Measurements from ENCODE around the gene GPR139.

Gene GPR139

DNA sequence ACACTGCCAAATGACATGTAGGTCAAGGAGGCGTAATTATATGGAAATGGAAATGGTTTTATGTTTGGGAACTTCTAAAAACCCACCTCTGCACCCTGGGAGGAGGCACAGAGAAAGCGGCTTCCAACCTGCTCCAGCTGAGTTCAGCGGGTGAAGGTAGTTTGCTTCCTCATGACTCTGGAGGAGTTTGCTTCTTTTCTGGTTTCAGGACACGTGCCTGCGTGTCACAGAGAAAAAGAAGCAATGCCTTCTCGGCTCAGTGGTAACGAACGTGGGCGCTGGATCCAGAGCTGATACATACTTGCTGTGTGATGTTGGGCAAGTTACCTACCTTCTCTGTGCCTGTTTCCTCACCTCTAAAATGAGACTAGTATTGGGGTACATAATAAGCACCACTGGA lies 22.1 kb downstream of the GPR139 start:
- no peak for FAIRE-seq

DNA sequence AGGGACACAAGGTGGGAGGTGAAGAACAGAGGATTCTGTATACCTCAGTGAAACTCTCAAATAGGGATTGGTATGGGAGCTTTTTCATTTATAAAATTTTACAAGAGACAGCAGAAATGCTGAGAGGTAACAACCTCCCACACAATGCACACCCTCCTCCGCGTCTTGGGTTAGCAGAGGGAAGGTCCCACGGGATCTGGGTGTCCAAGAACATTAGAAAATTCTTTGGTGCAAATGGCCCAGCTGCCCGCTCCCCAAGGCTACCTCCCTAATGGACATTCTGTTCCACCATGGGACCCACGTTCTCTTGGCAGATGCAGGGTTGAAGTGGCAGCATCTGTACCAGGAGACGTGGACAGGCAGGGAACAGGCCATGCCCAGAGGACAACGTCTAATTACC lies 22.5 kb downstream of the GPR139 start:
- no peak for FAIRE-seq

DNA sequence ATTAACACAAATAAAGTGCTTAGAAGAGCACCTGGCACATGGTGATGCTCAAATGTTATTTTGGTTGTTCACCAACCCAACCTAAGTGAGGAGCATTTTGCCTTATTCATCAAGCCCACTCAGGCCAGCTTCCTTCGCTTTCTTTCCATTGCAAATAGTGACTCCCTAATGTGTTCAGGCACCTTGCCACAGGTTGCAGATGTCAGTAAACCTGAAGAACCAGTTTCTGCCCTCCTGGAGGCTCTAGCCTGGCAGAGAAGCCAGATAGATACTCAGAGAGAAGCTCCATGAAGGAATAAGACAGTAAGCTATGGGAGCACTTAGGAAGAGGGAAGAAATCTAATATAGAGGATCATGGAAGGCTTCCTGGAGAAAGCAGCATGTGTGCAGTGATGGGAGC lies 23.9 kb downstream of the GPR139 start:
- no peak for FAIRE-seq

DNA sequence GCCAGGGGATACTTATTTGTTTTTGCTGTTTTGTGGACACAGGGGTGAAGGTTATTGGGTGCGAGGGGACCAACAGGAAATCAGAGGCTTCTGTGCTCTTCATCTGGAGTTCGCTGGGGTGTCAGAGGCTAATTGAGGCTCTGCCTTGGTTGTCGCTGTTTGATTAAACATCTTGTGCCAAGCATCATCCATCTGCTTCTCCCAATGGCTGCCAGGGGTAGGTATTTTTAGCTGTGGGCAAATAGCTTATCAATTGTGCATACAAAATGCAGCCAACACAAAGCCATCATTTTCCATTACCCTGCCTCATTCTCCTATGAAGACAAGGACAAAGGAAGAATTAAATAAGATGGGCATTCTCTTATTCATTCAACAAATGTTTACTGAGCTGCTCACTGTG lies 27.8 kb downstream of the GPR139 start:
- FAIRE-seq, result no peak

DNA sequence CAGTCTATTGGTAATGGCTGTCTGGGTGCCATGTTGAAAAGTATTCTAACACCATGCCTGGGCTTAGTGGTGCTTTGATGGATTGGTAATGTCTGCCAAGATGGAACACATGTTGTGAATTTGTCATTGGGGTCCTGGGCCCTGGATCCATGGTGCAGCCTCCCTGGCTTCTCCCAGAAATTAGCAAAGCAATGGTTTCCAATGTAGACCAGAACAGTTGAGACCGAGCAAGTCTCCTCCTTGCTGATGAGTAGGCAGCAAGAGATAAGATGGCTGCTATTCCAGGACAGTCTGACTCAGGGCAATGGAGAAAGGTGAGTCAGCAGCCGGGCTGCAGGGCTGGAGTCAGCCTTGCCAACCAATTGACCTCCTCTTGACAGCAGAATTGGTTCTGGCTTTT lies 30.8 kb downstream of the GPR139 start:
- FAIRE-seq, result no peak

DNA sequence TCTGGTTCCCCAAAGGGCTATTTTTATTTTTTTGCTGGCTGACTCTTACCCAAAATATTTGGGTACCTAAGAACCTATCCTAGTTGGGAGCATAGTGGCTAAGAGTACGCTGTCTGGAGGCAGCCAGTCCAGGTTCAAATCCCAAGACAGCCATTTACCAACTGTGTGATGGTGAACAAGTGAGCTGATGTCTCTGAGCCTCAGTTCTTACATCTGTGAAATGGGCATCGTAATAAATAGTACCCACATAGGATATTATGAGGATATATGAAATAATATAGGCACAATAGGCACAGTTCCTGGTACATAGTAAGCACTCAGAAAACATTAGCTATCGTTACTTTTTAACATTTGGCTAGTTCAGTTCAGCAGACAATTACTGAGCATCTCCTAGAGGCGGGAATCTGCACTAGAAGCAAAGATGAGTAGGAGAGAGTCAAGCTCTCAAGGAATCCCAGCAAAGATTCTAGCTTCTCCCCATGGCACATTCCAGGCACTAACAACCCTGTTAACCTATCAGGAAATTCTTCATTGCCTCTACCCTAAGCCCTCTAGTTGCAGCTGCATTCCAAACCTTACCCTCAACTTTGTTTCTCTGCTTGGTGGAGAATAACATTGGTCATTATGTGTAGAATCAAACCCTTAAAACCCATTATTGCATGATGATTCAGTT lies 31.6 kb downstream of the GPR139 start:
- no peak for FAIRE-seq

DNA sequence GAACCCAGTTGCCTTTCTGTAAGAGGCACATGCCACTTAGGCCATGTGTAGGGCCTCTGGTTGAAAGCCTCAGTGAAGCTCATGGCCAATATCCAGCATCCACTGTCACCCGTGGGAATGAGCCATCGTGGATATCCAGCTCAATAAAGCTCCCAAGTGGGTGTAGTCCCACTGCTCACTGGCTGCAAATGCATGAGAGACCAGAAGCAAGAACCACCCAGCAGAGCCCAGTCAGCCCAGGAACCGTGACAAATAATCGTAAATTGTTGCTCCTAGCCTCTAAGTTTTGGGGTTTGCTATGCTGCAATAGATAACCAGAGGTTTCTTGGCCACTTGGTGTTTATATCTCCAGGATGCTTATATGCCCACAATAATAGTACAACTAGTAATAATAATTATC lies 33.7 kb downstream of the GPR139 start:
- no peak for FAIRE-seq

DNA sequence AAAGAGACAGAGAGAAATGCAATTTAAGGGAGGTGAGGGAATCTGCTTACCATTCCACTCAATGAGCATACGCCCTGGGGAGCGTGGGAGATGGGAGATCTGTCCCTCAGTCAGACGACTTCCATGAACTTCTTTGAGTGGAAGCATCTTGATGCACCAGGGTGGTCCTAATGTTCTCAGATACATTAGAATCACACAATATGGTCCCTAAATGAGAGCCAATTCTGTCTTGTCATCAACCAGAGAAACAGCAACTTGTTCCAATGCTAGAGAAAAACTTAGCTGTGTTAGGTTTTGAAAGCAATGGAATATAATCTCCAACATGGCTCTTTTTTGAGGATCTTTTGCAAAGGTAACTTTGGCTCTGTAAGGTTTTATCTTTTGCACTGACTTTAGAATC lies 44.1 kb downstream of the GPR139 start:
- FAIRE-seq, result no peak

DNA sequence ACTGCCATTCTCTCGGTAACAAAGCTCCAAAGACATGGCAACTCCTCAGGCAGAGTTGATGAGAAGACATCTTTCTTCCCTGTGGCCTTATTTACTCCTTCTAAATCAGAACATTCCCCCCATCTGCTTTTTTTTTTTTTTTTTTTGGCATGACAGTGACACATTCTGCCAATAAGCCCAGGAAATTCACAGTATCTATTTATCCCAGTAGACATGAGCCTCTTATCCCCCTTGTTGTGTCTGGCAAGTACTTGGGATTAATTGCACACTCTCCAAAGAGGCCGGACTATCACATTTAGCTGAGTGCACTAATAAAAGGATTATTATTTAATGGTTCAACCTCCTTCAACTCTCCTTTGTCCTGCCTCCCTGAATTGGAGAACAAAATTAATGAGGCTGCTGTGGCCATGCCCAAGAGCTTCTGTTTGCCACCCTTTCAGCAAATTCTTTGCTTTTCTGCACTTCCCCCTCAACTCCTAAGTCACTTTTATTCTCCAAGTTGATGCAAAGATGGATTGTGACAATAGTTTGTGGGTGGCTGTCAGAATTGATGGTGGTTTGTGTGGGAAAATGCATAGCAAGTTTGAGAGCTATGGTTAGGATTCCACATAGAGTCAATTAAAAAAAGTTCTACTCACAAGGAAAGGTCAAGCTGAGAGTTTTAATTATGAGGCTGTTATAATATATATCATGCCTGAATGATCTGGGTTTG lies 47.2 kb downstream of the GPR139 start:
- FAIRE-seq, result no peak

DNA sequence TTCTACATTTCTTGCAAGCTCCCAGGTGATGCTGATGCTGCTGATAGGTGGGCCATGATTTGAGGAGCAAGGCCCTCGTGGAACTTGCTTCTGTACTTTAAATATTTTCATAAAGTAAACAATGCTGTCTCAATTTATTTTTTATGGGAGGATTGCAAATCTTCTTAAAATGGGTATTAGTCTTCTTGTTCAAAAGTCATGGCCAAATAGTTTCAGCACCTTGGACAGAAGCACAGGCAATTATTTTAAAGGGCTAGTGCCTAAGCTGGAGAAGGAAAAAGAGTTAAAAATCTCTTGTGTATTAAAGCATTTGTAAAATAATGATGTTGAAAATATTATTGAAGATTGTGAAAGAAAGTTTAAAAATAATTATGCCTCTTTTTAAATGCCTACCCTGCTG lies 50.5 kb downstream of the GPR139 start:
- no peak for FAIRE-seq

DNA sequence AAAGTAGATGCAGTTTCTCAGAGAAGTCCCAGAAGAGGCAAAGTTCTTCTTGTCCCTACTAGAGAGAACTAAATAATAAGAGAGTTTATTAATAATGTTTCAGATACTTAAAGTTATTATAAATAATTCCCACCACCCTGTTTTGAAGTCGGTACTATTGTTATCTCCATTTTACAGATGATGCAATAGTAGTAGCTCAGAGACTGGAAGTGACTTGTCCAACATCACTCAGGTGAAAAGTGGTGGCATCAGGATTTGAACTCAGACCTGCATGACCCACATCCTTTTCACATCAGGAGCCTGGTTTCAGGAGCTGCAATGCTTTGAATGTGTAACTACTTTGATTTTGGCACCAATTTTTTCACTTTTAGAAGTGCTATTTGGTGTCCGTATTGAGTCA lies 52.7 kb downstream of the GPR139 start:
- FAIRE-seq, result no peak

DNA sequence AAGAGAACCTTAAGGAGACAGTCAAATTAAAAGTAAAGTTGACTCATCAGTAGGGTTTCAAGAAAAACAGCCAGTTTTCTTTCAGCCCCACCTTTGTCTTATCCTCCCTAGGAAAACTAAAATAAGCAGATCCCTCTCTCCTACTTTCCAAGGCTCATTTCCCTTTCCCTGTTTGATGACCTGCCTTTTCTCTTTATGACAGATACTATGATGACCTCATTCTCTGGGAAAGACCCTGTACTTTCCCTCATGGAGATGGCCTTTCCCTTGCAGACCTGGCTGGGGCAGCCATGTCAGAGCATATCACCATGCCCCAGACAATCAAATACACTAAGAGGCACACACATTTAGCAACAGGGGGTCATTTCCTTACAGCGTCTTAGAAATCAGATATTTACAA lies 53.6 kb downstream of the GPR139 start:
- FAIRE-seq, result no peak

DNA sequence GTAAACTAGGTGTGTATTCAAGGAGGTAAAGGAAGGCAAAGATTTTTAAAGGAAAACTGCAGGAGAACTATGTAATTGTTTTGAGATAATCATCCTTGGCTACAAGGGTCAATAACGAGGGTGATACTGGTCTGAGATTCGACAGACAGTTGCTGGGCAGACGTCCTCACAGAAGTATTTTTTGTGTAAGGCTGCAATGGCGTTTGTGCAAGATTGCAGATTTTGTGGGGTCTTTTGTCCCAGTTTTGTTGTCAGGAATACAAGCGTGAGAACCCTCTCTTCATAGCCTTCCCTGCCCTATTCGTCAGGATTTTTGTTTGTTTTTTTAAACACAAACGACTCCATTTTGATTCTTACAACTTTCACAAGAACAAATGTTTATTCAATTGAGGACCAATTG lies 57.5 kb downstream of the GPR139 start:
- no peak for FAIRE-seq

DNA sequence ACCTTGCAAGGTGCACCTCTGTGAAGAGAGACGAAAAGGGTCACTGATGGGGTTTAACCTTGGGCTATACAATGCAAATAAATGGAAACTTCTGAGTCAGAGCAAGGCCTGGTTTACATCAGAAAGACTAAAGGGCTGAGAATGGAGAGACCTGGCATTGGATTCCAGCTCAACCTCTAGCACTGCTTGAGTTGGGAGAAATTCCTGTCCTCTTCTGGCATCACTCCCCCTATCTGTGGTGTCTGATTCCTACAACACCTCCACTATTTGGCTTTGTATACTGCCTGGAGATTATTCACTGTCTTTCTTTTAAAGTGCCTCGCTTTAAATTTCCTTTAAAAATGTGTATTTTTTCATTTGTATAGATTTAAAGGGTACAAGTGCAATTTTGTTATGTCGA lies 68.8 kb downstream of the GPR139 start:
- no peak for FAIRE-seq

DNA sequence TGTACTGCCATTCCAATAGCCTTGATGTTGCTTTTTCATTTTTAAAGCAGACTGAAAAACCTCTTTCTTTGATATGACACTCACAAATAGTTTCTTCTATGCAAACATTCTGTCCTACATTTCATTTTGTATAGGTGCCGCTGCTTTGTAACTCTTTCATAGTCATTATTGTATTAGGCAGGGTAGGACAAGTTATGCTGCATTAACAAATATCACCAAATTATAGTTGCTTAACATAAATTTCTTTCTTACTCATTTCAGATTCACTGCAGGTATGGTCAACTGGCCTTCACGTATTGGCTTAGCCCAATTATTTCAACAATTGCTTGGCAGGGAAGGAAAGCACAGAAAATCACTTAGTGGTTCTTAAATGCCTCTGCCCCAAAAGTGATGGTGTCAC lies 70.8 kb downstream of the GPR139 start:
- no peak for FAIRE-seq

DNA sequence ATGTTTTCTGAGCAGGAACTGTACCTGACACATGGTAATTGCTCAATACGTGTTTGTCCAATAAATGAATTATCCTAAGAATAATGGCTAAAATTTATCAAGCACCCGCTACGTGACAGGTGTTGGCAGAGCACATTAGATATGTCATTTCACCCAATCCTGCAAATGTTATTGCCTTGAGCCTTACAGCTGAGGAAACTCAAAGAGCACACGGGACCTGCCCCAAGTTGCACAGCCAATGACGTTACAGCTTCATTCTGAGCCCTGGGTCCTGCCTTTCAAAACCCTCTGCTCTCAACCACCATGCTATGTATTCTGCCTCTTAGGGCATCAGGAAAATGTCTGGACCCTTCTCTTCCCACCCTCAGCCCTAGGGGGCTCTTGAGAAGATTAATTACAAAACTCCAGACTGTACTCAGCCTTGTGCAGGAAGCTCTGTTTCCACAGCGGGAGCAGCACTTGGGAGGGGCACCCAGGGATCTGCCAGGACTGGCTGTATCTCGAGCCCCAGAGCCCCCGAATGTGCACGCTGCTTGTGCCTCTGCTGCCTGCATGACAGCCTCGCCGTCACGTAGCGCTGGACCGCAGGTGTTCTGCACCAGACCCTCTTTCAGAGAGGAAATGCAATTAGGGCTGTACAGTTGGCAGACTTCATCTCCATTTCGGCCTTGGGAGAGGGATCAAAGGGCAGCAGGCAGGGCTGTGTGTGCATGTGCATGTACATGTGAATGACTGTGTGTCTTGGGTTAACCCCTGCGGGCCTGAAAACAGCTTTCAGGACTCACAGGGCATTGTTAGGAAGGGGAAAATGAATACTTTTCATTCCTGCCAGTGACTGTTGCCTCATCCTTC lies 71.6 kb downstream of the GPR139 start:
- FAIRE-seq, result no peak

DNA sequence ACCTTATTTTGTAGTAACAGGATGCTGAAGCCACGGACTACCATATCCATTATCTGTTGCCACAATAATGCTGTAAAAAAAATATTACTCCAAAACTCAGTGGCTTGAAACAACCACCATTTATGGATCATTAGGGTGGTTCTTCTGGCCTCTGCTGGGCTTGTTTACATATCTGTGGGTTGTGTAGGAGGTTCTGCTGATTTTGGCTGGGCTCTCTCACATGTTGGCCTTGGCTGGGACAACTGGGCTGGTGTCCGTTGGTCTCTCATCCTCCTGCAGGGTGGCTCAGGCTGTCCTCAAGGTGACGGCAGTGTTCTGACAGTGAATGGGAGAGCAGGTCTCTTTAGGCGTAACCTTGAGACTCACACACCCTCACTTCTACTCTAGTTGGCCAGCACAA lies 76.0 kb downstream of the GPR139 start:
- no peak for FAIRE-seq

DNA sequence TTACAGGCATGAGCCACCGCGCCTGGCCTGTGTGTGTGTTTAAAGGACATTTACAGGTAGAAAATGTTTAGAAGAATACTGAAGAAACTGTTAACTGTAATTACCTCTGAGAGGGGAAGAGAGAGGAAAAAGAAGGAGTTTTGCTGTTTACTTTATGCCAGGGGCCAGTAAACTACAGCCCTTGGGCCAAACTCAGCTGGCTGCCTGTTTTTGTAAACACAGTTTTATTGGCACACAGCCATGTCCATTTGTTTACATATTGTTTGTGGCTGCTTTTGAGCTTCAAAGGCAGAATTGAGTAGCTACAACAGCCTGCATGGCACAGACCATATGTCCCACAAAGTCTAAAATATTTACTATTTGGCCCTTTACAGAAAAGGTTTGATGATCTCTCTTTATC lies 76.4 kb downstream of the GPR139 start:
- FAIRE-seq, result no peak

DNA sequence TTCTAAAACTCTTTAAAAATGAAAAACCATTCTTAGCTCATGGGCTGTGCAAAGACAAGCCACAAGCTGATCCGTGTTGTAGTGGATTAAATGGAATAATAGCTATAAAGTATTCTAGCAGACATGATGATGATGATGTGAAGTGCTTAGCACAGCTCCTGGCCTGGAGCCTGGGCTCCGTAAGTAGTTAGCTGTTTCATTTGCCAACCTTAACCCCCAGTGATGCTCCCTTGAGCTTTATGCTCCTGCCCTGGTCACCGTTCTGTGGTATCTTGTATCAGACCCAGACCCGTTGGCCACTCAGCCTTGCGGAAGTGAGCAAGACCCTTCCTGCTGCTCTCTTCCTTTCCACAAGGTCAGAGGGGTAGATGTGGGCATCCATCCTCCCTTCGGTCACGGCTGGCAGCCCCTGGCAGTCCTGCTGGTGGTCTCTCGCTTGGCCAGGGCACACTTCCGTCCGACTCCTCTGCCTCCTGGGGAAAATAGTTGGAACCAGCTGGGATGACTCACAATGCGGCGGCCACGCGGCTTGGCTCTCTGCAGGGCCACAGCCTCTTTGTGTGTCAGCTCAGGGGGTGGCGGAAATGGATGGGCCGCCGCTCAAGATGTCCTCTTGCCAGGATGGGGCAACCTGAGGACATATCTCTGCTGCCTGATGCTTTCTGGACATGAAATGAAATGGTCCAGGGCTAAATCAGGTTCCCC lies 79.1 kb downstream of the GPR139 start:
- FAIRE-seq, result no peak

DNA sequence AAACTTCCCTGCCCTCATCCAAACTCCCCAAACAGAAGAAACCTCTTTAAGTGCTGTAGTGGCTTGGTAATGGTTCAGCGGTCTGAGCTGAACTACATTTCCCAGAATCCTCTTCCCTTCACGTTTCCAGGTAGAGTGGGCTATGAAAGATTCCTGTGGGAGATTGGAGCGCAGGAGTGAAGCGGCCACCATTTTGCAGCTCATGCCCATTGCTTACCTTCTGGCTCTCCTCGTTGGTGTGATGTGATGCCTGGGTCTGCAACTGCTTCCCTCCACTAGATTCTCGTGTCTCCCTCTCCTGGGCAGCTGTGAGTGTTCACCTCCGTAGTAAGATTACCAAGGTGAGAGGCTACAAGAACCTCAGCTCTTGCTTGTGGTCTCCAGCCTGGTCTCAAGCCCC lies 82.1 kb downstream of the GPR139 start:
- no peak for FAIRE-seq

DNA sequence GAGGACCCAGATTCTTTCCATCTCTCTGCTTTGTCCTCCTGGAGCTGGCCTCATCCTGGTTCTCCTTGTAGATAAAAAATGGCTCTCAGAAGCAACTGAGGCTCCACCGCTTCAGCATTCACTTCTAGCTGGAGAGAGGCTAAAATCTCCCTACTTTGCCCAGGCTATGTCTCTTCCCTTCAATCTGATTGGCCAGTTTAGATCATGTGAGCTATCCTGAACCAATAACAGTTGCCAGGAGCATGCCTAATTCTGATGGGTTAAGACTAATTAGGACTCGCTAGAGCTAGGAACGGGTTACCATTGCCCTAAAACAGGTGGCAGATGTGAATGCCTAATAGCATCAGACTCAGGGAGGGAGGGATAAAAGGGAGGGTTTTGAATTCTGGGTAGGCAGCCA lies 89.6 kb downstream of the GPR139 start:
- no peak for FAIRE-seq
